ENCODE results near the gene MILR1.

- TF ChIP-seq CTCF (IDR thresholded peaks at IDR 0.05; ENCODE audit: insufficient read depth, low read depth, low read length) (no peak), EZH2 (IDR thresholded peaks at IDR 0.05; ENCODE audit: insufficient read depth, low read length) (no peak)
These were observed 53.9 kb downstream of the MILR1 start for GRCh38 chr17:64502809-64503208.
